Right hindlimb (tissue), 1 donor: ENCODE results near the gene LIG3.
"Not testable (repeated sequence)": the region's sequence is repeated elsewhere in the genome, so short reads cannot be mapped to it uniquely, and the experiment has no call there.

Source experiments
- DNase-seq: peaks from one replicate; pipeline ENCODE4 v3.0.0-alpha.2; 2018

LIG3 gene

DNA sequence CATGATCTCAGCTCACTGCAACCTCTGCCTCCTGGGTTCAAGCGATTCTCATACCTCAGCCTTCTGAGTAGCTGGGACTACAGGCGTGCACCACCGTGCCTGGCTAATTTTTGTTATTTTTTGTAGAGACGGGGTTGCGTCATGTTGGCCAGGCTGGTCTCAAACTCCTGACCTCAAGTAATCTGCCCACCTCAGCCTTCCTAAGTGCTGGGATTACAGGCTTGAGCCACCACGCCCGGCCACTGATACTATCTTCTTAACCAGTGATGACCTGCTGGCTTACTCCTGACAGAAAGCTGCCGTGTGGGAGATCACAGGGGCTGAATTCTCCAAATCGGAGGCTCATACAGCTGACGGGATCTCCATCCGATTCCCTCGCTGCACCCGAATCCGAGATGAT is 20.7 kb downstream of the LIG3 start:
- not testable (repeated sequence) for DNase-seq

DNA sequence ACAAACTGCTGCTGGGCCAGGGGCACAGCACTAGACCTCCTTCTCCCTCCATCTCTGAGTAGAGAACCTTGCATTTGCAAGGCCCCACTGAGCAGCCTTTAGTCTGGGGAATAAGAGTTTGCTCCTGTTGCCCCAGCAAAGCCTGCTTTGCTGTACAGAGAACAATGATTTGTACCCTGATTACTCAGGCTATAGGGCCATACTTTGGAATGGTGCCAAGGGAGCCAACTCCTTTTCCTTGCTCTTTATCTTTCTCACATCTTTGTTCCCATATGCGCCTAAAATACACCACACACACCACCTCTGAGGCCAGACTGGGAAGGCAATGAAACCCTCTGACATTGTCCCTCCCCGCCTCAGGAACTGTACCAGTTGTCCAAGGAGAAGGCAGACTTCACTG is 21.2 kb downstream of the LIG3 start:
- no peak for DNase-seq

GRCh38 chr17:35002876-35003551 is 22.7 kb downstream of the LIG3 start:
- DNase-seq: peak; percentile 57

GRCh38 chr17:35003778-35004177 is 23.5 kb downstream of the LIG3 start:
- DNase-seq: no peak

- no peak for DNase-seq
Observed at GRCh38 chr17:35006345-35006744, 26.0 kb downstream of the LIG3 start.

DNA sequence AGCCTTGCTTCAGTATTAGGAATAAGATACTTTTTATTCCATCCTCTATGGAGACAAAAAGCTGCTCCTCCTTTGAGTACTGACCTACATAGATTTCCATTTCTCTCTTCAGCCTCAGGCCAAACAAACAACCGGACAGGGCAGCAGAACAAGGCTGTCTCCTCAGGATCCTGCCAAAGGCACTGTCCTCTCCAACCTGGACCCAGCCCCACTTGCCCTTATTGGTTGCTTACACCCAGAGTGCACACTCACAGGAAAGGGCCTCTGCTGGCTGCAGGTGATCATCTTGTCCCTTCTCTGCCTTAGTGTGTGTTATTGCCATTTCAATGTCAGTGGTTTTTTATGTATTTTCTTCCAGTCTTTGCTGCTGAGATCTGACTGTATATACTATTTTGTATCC is 26.6 kb downstream of the LIG3 start:
- DNase-seq: no peak

DNA sequence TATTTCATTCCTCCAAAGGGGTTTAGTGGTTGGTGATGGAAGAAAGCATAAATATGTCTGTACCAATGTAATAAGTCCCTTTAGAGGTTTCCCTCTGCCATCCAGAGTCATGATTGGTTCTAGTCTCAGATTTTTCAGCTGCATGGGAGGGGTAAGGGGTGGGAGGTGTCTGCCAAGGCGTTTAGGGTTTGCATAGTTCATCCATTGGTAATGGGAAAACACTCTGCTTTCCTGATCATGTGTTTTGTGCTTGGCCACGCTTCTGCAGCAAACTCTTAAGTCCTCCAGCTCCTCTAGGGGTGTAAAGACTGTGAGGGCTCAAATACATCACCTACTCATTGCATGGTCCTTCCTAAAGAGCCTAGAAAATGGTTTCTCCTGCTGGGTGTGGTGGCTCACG is 29.8 kb downstream of the LIG3 start:
- no peak for DNase-seq

- no peak for DNase-seq
Observed at GRCh38 chr17:35011671-35012216, 31.4 kb downstream of the LIG3 start.

DNA sequence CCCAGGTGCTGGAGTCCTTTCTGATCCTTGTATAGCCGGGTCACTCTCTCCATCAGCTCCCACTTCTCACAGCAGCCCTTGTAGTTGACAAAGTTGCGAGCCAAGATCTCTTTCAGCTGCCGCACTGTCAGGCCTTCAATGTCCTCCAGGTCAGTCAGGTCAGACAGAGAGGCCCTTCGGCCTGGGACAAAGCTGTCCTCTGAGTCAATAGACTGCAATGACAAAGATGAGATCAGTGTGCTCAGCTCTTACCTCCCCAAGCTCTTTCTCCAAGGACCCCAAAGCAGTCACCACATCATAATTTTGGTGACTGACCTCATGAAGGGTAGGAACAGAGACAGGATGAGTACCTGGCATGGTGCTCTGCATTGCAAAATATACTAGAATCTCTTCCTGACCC is 36.1 kb downstream of the LIG3 start:
- DNase-seq: no peak

- no peak for DNase-seq
Observed at GRCh38 chr17:35017021-35017420, 36.7 kb downstream of the LIG3 start.

DNA sequence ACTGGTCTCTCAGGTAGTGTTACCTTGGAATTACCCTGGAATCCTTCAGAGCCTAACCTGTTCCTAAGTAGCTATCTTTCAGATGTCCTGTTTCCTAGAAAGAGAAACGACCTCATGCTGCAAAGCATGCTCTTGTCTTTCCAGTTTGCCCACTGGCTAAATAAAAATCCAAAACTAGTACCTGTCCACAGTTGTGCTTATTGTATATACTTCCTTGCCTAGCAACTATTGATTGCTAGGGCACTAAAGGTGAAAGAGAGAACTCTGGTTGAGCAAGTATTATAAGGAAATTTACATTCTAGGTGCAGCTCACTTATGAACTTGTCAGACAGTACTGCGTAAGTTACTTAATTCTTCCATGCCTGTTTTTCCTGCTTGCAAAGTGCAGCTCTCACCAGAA is 38.5 kb downstream of the LIG3 start:
- DNase-seq: no peak

GRCh38 chr17:35019386-35020179 is 39.3 kb downstream of the LIG3 start:
- no peak for DNase-seq

DNA sequence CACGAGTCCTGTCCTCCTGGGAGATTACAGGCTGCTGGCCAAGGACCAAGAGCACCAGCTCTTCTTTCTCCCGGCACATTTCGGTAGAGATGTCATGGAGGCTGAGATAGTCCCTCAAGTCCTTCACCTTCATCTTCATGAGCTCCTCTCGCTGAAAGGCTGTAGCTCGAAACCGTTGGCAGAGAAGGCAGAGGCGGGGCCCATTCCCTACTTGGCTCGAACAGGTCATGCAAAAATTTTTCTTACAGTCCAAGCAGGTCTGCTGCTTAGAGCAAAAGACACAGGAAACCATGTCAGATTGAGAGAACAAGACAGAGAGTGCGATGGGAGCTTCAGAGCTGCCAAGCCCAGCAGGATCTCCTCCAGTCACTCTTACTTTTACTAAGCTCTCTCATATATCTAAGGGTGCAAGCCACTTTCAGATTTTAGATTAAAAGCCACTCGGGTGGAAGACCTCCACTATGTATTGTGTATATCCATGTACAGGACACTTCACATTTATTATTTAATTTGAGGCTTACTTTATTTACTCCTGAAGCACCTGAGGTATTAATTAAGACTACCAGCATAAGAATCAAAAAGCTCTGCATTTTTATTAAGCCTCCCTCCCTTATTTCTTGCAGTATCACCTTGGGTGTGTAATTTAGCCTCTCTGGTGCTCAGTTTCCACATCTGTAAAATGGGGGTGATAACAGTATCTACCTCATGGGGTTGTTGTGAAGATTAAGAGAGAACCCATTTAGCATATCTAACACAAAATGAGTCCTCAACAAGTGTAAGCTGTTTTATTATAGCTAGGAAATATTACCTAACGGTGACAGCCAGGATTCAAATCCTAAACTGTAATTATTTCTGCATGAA is 41.4 kb downstream of the LIG3 start:
- DNase-seq: no peak

DNA sequence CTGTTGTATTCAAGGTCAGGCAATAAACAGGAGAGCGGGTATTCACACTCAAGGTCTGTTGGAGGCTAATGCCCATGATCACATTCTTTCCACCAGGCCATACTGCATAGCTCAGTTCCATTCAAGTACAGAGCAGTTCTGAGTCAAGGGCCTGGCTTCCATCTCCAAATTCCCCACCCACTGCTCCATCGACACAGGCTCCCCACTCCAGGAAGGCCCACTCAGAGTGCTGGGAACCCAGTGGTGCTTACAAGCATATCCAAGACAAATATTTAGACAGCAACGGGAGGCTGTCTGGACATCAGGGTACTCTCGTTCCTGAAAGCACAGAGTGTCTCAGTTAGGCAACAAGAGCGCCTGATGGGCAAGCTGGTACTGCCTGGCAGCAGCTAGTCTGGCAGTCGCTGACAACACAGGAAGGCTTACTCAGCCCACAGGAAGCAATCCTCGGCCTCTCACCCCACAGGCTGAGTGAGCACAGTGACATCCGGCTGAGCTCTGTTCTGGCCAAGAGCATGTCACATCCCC is 42.3 kb downstream of the LIG3 start:
- peak; percentile 43 for DNase-seq

DNA sequence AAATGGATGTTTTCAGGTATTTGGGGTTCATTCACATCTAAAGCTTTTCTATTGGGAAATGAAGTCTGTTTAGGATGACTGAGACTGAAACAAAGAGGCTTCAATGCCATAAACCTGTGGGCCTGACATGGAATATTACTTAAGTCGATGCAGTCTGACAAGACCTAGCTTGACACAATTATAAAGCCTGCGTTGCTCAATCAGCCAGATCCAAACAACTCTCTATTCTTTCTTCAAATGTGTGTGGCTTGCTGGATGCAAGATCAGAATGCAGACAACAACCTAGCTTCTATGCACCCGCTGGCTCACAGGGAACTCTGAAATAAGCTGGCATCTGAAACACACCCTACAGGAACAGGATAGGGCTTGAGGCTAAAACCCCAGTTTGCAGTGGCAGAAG is 43.2 kb downstream of the LIG3 start:
- no peak for DNase-seq

GRCh38 chr17:35025541-35025940 is 45.2 kb downstream of the LIG3 start:
- DNase-seq: no peak

DNA sequence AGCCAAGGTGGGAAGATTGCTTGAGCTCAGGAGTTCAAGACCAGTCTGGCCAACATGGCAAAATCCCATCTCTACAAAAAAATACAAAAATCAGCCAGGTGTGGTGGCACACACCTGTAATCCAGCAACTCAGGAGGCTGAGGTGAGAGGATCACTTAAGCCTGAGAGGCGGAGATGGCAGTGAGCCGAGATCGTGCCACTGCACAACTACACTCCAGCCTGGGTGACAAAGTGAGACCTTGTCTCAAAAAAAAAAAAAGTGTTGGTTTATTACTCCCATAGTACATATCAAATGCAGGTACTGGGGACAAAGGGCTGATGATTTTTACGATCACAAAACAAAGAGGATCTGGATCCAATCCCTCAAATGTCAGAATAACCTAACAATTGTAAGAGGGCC is 47.8 kb downstream of the LIG3 start:
- not testable (repeated sequence) for DNase-seq

- no peak for DNase-seq
Observed at GRCh38 chr17:35028531-35029262, 48.4 kb downstream of the LIG3 start.

DNA sequence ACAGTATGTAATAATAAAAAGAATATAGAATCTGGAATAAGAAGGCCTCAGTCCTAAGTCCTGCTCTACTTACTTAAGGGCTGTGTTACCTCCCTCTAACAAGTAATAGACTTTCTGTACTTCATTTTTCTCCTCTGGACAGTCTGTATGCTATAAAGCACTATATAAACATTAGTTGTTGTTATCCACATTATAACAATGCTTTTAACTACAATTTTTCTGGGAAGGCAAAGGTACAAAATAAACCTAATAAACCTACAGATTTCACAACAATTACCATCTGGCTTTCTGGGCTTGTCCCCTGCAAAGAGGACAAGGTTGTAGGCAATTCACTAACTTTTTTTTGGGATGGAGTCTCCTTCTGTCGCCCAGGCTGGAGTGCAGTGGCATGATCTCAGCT is 50.5 kb downstream of the LIG3 start:
- no peak for DNase-seq

DNA sequence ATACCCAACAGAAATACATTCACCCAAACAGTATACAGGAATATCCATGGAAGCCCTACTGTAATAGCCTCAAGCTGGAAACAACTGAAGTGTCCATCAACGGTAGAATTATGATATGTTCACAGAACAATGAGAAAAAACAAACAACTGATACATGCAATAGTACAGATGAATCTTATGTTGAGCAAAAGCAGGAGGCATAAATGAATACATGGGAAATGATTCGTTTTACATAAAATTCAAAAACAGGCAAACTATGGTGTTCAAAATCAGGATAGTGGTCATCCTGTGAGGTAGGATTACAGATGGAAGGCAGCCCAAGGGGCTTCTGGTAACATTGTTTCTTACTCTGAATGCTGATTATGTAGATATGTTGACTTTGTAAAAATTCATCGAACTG is 58.1 kb downstream of the LIG3 start:
- no peak for DNase-seq

- DNase-seq: no peak
Observed at GRCh38 chr17:35041390-35041789, 61.1 kb downstream of the LIG3 start.

DNA sequence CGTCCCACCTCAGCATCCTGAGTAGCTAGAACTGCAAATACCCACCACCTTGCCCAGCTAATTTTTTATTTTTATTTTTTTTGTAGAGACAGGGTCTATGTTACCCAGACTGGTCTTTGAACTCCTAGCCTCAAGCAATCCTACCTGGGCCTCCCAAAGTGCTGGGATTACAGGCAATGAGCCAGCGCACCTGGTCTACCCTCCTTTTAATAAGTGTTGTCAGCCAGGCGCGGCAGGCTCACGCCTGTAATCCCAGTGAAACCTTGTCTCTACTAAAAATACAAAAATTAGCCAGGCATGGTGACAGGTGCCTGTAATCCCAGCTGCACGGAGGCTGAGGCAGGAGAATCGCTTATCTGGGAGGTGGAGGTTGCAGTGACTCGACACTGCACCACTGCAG is 63.9 kb downstream of the LIG3 start:
- DNase-seq: no peak
